HG02852 (cell line): ENCODE results near the gene TP53TG5.

Experiments
- ATAC-seq: cut with Tn5 transposase; IDR thresholded peaks from one replicate; pipeline ENCODE4 v1.9.1; 2021; ENCODE audit warnings: mild to moderate bottlenecking, moderate library complexity; ENCODE audit not compliant: unreplicated experiment

The TP53TG5 gene

GRCh38 chr20:45405571-45406259 lies 27.6 kb upstream of the TP53TG5 start:
- no peak for ATAC-seq

DNA sequence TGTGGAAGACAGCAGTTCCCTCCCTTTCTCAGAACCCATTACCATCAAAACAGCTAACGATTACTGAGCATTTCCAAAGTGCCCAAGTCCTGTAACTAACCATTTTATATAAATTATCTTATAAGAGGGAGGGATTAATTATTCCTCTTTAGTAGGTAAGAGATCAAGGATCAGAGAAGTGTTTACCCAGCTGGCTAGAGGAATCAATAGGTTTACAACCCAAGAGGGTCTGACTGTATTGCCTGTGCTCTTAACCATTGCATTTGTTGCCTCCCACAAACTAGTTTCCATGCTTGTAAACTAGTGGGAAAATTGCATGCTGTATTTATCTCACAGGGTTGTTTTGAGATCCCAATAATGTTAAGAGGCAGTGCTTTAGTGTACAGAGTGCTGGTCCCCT lies 26.3 kb upstream of the TP53TG5 start:
- no peak for ATAC-seq

GRCh38 chr20:45402946-45403345 lies 24.8 kb upstream of the TP53TG5 start:
- no peak for ATAC-seq

DNA sequence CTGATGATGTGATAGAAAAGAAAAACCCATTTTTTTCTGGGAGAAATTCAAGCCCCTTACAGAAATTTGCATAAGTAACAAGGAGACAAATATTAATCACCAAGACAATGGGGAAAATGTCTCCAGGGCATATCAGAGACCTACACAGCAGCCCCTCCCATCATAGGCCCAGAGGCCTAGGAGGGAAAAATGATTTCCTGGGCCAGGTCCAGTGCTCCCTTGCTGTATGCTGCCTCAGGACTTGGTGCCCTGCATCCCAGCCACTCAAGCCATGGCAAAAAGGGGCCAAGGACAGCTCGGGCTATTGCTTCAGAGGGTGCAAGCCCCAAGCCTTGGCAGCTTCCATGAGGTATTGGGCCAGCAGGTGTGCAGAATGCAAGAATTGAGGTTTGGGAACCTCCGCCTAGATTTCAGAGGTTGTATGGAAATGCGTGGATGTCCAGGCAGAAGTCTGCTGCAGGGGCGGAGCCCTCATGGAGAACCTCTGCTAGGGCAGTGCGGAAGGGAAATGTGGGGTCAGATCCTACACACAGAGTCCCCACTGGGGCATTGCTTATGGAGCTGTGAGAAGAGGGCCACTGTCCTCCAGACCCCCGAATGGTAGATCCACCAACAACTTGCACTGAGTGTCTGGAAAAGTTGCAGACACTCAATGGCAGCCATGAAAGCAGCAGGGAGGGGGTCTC lies 22.4 kb upstream of the TP53TG5 start:
- ATAC-seq, result no peak

- no peak for ATAC-seq
Observed at GRCh38 chr20:45399018-45399417, 20.9 kb upstream of the TP53TG5 start.

- no peak for ATAC-seq
Observed at GRCh38 chr20:45395114-45395415, 16.9 kb upstream of the TP53TG5 start.

DNA sequence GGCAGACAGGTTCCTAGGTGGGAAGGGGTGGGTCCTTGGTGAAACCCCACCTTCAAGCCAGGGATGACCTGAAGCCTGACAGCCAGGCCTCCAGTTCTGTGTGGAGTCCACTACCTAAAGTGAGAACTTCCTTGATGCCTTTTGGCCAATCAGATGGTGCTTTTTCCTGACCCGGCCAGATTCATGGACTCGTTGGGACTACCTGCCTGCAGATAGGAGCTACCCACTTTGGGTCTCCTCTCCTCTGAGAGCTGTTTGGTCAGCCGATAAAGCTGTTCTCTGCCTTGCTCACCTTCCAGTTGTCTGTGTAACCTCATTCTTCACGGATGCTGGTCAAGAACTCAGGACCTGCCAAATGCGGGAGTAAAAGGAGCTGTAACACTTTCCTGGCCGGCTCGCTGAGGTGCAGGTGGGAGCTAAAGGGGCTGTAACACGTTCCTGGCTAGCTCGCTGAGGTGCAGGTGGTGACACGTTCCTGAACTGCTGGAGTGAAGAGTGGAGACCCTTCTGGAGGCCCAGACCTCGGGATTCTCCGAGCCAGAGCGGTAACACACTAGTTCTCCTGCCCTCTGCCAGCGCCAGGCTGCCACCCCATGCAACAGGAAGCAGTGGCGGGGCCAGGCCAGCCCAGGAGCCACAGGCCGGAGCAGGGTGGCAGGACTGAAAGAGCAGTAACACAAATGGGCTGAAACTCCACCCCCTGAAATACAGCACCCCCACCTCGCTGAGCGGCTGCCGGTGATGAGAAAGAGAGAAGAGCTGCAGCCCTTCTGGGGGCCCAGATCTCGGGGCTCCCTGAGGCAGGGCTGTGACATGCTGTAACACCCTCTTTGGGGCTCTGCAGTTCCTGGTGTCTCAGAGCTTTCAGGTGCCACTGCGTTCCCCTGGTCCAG lies 16.3 kb upstream of the TP53TG5 start:
- ATAC-seq, result no peak

- no peak for ATAC-seq
Observed at GRCh38 chr20:45392733-45393132, 14.6 kb upstream of the TP53TG5 start.

DNA sequence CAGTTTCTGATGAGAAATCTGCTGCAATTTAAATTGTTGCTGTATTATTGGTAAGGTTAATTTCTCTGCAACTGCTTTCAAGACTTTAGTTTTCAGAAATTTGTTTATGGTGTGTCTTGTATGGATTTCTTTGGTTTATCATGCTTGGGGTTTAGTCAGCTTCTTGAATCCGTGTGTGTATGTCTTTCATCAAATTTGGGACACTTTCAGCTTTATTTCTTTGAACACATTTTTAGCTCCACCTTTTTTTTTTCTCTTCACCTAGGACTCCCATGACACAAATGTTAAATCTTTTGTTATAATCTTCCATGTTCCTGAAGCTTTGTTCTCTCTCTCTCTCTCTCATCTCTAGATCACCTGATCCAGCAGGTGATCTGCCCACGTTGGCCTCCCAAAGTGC lies 13.4 kb upstream of the TP53TG5 start:
- no peak for ATAC-seq

GRCh38 chr20:45390931-45391330 lies 12.8 kb upstream of the TP53TG5 start:
- ATAC-seq, result no peak

- no peak for ATAC-seq
Observed at GRCh38 chr20:45387274-45387673, 9.1 kb upstream of the TP53TG5 start.

DNA sequence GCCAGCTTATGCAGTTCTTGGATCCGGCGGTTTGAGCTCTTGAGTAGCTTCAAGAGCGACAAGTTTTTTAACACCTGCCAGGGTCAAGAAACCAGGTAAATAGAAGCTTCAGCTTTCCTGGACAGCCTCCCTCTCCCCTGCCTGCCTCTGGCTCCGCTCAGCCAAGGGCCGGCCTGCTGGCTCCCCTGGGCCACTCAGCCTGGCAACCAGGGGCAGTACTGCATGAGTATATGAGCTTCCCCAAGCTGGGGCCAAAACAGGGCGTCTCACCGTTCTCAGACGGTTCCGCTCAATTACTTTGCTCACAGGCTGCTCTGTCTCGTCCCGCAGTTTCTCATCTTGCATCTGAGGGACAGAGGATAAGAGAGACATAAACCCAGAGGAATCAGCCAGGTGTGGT lies 856 bp downstream of the TP53TG5 start:
- ATAC-seq, result no peak

DNA sequence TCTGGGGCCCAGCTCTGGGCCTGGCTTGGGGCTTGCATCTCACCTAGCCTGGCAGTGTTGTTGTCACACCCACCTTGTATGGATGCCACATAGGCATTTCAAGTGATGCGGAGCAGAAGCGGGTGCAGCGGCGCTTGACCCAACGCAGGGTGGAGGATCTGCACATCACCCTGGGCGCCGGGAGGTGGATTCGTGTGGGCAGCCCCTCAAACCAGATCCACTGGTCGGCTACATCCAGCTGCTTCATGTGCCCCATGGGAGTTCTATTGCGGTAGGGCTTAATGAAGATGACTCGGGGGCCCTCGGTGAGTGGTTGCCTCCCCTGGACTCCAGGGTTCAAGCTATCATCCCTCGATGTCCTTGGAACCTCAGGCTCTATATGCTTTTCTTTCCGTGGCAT lies 3.2 kb downstream of the TP53TG5 start:
- ATAC-seq, result no peak

DNA sequence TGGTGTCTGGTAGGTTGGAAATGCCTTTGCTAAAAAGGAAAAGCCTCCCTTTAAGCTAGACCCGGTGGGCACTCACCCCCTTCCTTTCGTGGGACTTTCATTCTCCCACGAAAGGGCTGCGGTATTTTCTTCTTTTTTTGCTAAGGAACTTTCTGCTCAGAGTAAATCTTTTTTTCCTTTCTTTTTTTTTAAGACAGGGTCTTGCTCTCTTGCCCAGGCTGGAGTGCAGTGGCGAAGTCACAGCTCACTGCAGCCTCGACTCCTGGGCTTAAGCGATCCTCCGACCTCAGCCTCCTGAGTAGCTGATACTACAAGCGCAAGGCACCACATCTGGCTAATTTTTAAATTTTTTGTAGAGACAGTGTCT lies 4.0 kb downstream of the TP53TG5 start:
- ATAC-seq, result no peak

DNA sequence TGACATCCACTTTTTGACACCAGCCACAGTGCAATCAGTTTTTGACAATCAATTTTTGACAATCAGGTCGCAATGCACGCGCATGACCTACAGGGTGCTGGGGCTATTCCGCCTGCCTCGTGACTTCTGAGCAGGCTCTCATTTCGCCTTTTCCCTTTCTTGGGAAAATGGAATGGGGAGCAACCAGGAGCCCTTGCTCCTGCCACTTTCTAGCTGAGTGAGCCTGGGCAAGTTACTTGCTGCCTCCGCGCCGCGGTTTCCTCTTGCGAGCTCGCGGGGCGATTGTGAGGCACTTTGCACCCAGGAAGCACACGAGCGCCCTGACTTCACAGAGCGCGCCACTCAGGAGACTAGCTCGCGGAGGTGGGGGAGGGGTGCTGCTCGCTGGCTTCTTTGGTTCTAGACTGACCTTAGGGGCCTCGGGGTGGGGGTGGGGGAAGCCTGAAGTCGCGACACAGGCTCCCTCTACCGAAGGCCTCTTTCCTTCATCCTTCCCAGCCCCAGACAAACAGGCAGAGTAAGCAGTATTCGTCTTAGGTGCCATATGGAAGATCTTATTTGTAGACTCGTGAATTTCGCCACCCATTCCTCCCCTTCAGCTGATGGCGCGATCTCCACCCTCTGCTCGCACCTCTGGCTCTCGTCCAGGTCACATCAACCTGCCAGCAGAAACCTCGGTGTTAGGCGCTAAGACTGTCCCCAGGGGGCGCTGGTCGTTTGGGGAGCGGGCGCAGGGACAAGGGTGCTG lies 4.6 kb downstream of the TP53TG5 start:
- no peak for ATAC-seq

DNA sequence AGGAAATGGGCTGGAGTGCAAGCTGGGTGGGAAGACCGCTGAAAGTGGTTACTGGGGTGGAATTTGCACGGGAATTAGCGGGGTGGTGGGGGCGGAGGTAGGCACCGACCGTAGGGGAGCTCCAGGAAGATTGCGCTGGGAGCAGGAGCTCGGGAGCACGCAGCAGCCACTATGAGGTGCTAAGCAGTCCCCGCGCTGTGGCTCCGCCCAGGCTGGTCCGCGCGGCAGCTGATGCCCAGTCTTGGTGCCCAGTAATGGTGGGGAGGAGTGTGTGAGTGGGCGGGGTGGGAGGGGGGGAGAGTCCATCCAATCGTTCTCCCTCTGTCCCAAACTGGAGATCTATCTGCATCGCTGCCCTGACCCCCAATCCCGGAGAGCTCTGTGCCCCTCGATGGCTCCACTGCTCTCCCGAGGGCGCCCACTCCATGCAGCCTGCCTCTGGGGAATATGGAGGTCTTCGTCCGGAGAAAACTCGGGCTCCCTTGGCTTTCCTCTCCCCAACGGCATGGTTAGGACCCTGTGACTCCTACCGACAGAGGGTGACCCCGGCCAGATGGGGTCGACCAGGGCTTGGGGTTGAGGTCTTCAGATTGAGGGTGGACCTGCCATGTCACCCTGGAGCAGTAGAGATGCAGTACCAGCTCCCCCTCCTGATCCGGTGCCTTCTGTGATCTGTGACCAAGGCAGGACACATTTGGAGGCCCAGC lies 5.3 kb downstream of the TP53TG5 start:
- no peak for ATAC-seq

DNA sequence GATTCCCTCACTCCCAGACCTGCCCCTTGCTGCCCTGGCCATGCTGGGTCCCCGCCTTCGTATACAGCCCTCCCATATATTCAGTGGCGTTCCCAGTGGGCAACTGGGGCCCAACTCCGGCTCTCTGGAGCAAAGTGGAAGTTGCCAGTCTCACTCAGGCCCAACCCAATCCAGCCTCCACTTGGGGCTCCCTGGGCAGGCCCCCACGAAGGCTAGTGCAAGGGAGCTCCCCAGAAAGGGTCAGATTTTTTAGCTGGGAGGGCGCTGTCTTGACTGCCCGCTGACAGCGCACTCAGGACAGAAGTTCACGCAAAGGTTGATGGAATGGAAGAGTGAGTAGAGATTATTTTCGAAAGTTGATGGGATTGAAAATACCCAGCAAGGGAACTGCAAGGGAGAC lies 5.9 kb downstream of the TP53TG5 start:
- ATAC-seq, result no peak

- no peak for ATAC-seq
Observed at GRCh38 chr20:45370571-45371160, 7.5 kb downstream of the TP53TG5 start.

DNA sequence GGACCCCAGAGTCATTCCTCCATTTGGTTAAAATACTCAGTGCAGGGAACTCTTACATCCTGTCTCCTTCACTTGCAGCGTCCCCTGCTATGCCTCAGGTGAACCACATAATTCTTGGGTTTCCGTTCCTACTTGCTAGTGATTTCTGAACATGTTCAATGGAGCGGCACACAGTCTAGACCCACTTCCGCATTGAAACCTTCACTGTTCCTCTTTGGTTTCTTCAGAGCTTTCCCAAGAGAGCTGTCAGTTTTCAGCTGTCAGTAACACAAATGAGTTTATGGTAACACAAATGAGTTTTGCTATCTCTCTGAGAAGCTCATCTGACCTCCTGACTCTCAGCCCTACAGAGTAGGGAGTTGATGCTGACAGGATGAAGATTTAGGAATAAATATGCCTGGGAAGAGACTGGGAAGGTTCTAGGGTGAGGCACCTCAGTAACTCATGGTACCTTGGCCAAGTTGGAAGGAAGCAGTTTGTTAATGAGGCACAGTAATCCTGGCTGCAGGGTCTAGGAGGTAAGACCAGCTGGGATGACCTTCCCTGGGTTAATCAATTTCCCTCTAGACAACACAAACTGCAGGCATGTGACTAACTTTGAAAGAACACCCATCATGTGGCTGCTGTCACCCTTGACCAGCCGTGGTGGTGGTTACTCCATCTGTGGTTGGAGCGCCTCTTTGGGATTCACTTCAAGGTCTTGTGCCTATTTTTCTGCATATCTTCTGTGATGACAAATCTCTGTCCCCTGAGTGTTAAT lies 9.7 kb downstream of the TP53TG5 start:
- ATAC-seq, result peak; percentile 85

GRCh38 chr20:45367126-45367525 lies 11.0 kb downstream of the TP53TG5 start:
- ATAC-seq, result no peak
